Gastrocnemius medialis (tissue), 4 donors: ENCODE results near the gene USP37. TPM values are rescaled to one million over a fixed set of nuclear protein-coding genes. Genes with fewer than 3 reads are reported as not detected.

ENCODE experiments used
- ATAC-seq, 2 donors: fragments of 150-250 bp; one replicate each; pipeline ENCODE4 v1.9.1; 2016
- DNase-seq, 2 donors: peaks; one replicate each; pipeline ENCODE4 v3.0.0-alpha.2; 2019
- H3K27ac ChIP-seq, 4 donors: fragments of 200-600 bp; sonication (generic); 1 replicate in 1 of 4; 2 replicates in 3 of 4; pipeline ENCODE4 v1.5.1; 2016 to 2018; ENCODE audit warnings: mild to moderate bottlenecking in 2 of 4, moderate library complexity in 1 of 4
- H3K27me3 ChIP-seq, 3 donors: fragments of 200-600 bp; sonication (generic) in 2 of 3; 1 replicate in 1 of 3; 2 replicates in 2 of 3; pipeline versions ENCODE4 v1.5.1 to v1.6.0; 2016 to 2019; ENCODE audit warnings: mild to moderate bottlenecking in 1 of 3, moderate library complexity in 1 of 3
- H3K36me3 ChIP-seq, 2 donors: fragments of 200-600 bp; sonication (generic) in 1 of 2; one replicate each; pipeline ENCODE4 v1.5.1; 2017 to 2018
- H3K4me1 ChIP-seq, 2 donors: fragments of 200-600 bp; sonication (generic) in 1 of 2; one replicate each; pipeline ENCODE4 v1.5.1; 2016 to 2017; ENCODE audit warnings: mild to moderate bottlenecking in 2 of 2
- H3K4me3 ChIP-seq, 4 donors: fragments of 200-600 bp; sonication (generic) in 3 of 4; 1 replicate in 1 of 4; 2 replicates in 3 of 4; pipeline ENCODE4 v1.5.1; 2016 to 2019; ENCODE audit warnings: mild to moderate bottlenecking in 2 of 4
- H3K9me3 ChIP-seq, 3 donors: fragments of 200-600 bp; sonication (generic) in 2 of 3; 1 replicate in 1 of 3; 2 replicates in 2 of 3; pipeline ENCODE4 v1.5.1; 2016 to 2019
- CTCF ChIP-seq, 5 experiments: fragments of 450-650 bp in 3 of 5; fragments of 200-600 bp in 2 of 5; sonication (generic) in 2 of 5; IDR thresholded peaks in 4 of 5; conservative IDR thresholded peaks in 1 of 5; 1 replicate in 4 of 5; 2 replicates in 1 of 5; pipeline ENCODE4 v1.5.1; 2016 to 2019; ENCODE audit warnings: antibody characterized with exemption in 5 of 5, mild to moderate bottlenecking in 3 of 5, moderate library complexity in 3 of 5
- POLR2A ChIP-seq, 2 donors: fragments of 450-650 bp; IDR thresholded peaks; one replicate each; pipeline ENCODE4 v1.6.1; 2017; ENCODE audit warnings: antibody characterized with exemption in 2 of 2, mild to moderate bottlenecking in 2 of 2, moderate library complexity in 2 of 2
- in situ Hi-C, 4 donors: fragments of 200-750 bp; cut with MboI; loops; one replicate each; pipeline versions ENCODE4 v1.15.0 to v1.8.0; 2017; ENCODE audit warnings: low sequenced_read_pairs in 4 of 4
- intact Hi-C: fragments of 100-400 bp; cut with DNase I; formaldehyde crosslinking; loops from one replicate; pipeline ENCODE4 v1.15.1; 2023; ENCODE audit warnings: low total_unique reads
- total RNA-seq, 4 donors: library from RNA; depleted of rRNA; stranded (reverse); fragments of >200 nt; gene quantifications; one replicate each; pipeline versions ENCODE4 v1.1.0 to v1.2.3, GENCODE V29; 2016

The USP37 gene
- total RNA-seq, 4 donors from 2014 or later: 7.0 to 12.4 (median 8.0) TPM

GRCh38 chr2:218419630-218420216 is 148.4 kb downstream of the USP37 start:
- DNase-seq (no peak), ATAC-seq (no peak)
- in situ Hi-C loops: loop anchor here (10.0 to 25.0 kb wide), 3 partner anchors 45 to 268 kb away; partner anchors contain the start of genes BCS1L (in 2 of the 4), RNF25 (in 2 of the 4), STK36 (in 2 of the 4) and ZNF142 (in 2 of the 4)
- Histone ChIP-seq H3K9me3 (no peaks in the 10 kb centered on the region), H3K36me3 (no peaks in the 10 kb centered on the region), H3K27me3 (no peaks in the 10 kb centered on the region), H3K27ac (no peak overlapping the region), H3K4me3 (no peak overlapping the region), H3K4me1 (no peaks in the 10 kb centered on the region)
- intact Hi-C loops: no loop called here
- TF ChIP-seq POLR2A (IDR thresholded peaks at IDR 0.05) (no peak), CTCF (IDR thresholded peaks at IDR 0.05 in 4 of 5, conservative IDR thresholded peaks at IDR 0.05 in 1 of 5) (no peak)

GRCh38 chr2:218418717-218419458 is 149.3 kb downstream of the USP37 start, which contains the start of gene VIL1:
TSS of gene VIL1 (plus strand) at chr2:218419123. CDS start at chr2:218423779, 4,656 bp downstream.
- ATAC-seq (no peak), DNase-seq (no peak)
- H3K9me3 ChIP-seq: no peaks in the 10 kb centered on the region
- no peak within 1 kb of the TSS for H3K27ac ChIP-seq
- in situ Hi-C loops: loop anchor here (10.0 to 25.0 kb wide), 3 partner anchors 46 to 268 kb away; partner anchors contain the start of genes BCS1L (in 2 of the 4), RNF25 (in 2 of the 4), STK36 (in 2 of the 4) and ZNF142 (in 2 of the 4)
- no peaks in the 10 kb centered on the region for H3K36me3 ChIP-seq
- no peaks in the 10 kb centered on the region for H3K27me3 ChIP-seq
- TF ChIP-seq POLR2A (IDR thresholded peaks at IDR 0.05) (no peak), CTCF (IDR thresholded peaks at IDR 0.05 in 4 of 5, conservative IDR thresholded peaks at IDR 0.05 in 1 of 5) (no peak)
- H3K4me3 ChIP-seq: no peak within 1 kb of the TSS
- intact Hi-C loops: no loop called here
- H3K4me1 ChIP-seq: no peaks in the 10 kb centered on the region

- Histone ChIP-seq H3K9me3 (no peaks in the 10 kb centered on the region), H3K27ac (no peak overlapping the region), H3K27me3 (no peaks in the 10 kb centered on the region), H3K4me1 (no peaks in the 10 kb centered on the region), H3K36me3 (no peaks in the 10 kb centered on the region), H3K4me3 (no peak overlapping the region)
- TF ChIP-seq CTCF (IDR thresholded peaks at IDR 0.05 in 4 of 5, conservative IDR thresholded peaks at IDR 0.05 in 1 of 5): no peak
- no peak for TF ChIP-seq POLR2A (IDR thresholded peaks at IDR 0.05)
- intact Hi-C loops: no loop called here
- no peak for DNase-seq
- in situ Hi-C loops: loop anchor here (10.0 to 25.0 kb wide), 3 partner anchors 46 to 269 kb away; partner anchors contain the start of genes BCS1L (in 2 of the 4), RNF25 (in 2 of the 4), STK36 (in 2 of the 4) and ZNF142 (in 2 of the 4)
- no peak for ATAC-seq
Observed at GRCh38 chr2:218418321-218418716, 149.8 kb downstream of the USP37 start.

- H3K4me1 ChIP-seq: peaks cover 24 to 26% of the 10 kb centered on the region in 2 donors
- in situ Hi-C loops: loop anchor here (5.0 to 25.0 kb wide), 4 partner anchors 55 to 280 kb away; partner anchors contain the start of genes BCS1L (in 2 of the 4), RNF25 (in 2 of the 4), STK36 (in 2 of the 4) and ZNF142 (in 2 of the 4)
- H3K27ac ChIP-seq: peak overlapping the region in 2 of 4 donors; percentile 81 to 88
- DNase-seq: no peak
- intact Hi-C loops: loop anchor here (2.0 kb wide), 2 partner anchors 59 to 279 kb away; no protein-coding TSS in a partner anchor
- H3K36me3 ChIP-seq: peaks cover 0 to 24% of the 10 kb centered on the region in 2 donors
- H3K4me3 ChIP-seq: no peak overlapping the region
- no peak for ATAC-seq
- H3K27me3 ChIP-seq: no peaks in the 10 kb centered on the region
- no peak for TF ChIP-seq POLR2A (IDR thresholded peaks at IDR 0.05)
- TF ChIP-seq CTCF (IDR thresholded peaks at IDR 0.05 in 4 of 5, conservative IDR thresholded peaks at IDR 0.05 in 1 of 5): no peak
- no peaks in the 10 kb centered on the region for H3K9me3 ChIP-seq
Observed at GRCh38 chr2:218407717-218408116, 160.4 kb downstream of the USP37 start.
